Measurements from ENCODE around the gene TMEM44.

- no peak for TF ChIP-seq CTCF (tag by site-specific recombination; IDR thresholded peaks at IDR 0.05)
- no peak for TF ChIP-seq ZNF677 (tag by site-specific recombination; IDR thresholded peaks at IDR 0.05)
- no peak for TF ChIP-seq SALL2 (tag by site-specific recombination; IDR thresholded peaks at IDR 0.05; ENCODE audit: borderline replicate concordance)
- no peak for TF ChIP-seq PBX3 (CRISPR knock-in tag; IDR thresholded peaks at IDR 0.05)
- TF ChIP-seq ZBTB11 (tag by site-specific recombination; conservative IDR thresholded peaks at IDR 0.05; ENCODE audit: low read depth), result no peak
- no peak for TF ChIP-seq ZNF350 (tag by site-specific recombination; IDR thresholded peaks at IDR 0.05)
- TF ChIP-seq ZNF175 (tag by site-specific recombination; IDR thresholded peaks at IDR 0.05), result no peak
- TF ChIP-seq SCRT2 (tag by site-specific recombination; IDR thresholded peaks at IDR 0.05), result no peak
- no peak for TF ChIP-seq ZNF366 (tag by site-specific recombination; conservative IDR thresholded peaks at IDR 0.05)
- TF ChIP-seq ZBTB49 (tag by site-specific recombination; IDR thresholded peaks at IDR 0.05; ENCODE audit: low read depth), result no peak
- TF ChIP-seq ZBTB6 (tag by site-specific recombination; IDR thresholded peaks at IDR 0.05), result no peak
- TF ChIP-seq ZNF623 (tag by site-specific recombination; IDR thresholded peaks at IDR 0.05), result no peak
These were observed 13.5 kb downstream of the TMEM44 start for GRCh38 chr3:194619741-194620140.

Measured in HEK293 (cell line).